IPS-20b (cell line): ENCODE results near the gene C17orf114.

Experiments used
- H3K27ac ChIP-seq: one replicate; pipeline ENCODE4 v1.5.1; 2013; ENCODE audit warnings: low read length
- H3K27me3 ChIP-seq: 2 replicates; pipeline ENCODE4 v1.6.1; 2013; ENCODE audit warnings: mild to moderate bottlenecking, low read length, inconsistent platforms; ENCODE audit not compliant: insufficient read depth
- H3K36me3 ChIP-seq: 2 replicates; pipeline ENCODE4 v1.6.1; 2013; ENCODE audit warnings: low read depth, mild to moderate bottlenecking, inconsistent platforms, low read length, moderate library complexity; ENCODE audit not compliant: insufficient read depth
- H3K4me1 ChIP-seq: 2 replicates; pipeline ENCODE4 v1.6.1; 2013; ENCODE audit warnings: mild to moderate bottlenecking, control low read depth, inconsistent platforms, low read length, moderate library complexity; ENCODE audit not compliant: insufficient read depth
- H3K4me3 ChIP-seq: 2 replicates; pipeline ENCODE4 v1.5.1; 2013; ENCODE audit warnings: mild to moderate bottlenecking, low read length, inconsistent platforms
- H3K9ac ChIP-seq: 2 replicates; pipeline ENCODE4 v1.6.1; 2013; ENCODE audit warnings: low read depth, mild to moderate bottlenecking, inconsistent platforms, low read length, moderate library complexity
- H3K9me3 ChIP-seq: 2 replicates; pipeline ENCODE4 v1.6.1; 2013; ENCODE audit warnings: mild to moderate bottlenecking, low read depth, low read length, inconsistent platforms; ENCODE audit not compliant: insufficient read depth

Gene C17orf114

GRCh38 chr17:4818276-4818675 lies 16.1 kb upstream of the C17orf114 start:
- H3K27ac ChIP-seq, result no peak overlapping the region
- H3K4me3 ChIP-seq, result no peak overlapping the region
- no peaks in the 10 kb centered on the region for H3K4me1 ChIP-seq
- peaks cover 55% of the 10 kb centered on the region for H3K36me3 ChIP-seq
- no peaks in the 10 kb centered on the region for H3K9me3 ChIP-seq
- no peak overlapping the region for H3K9ac ChIP-seq
- no peaks in the 10 kb centered on the region for H3K27me3 ChIP-seq

GRCh38 chr17:4816826-4817225 lies 14.7 kb upstream of the C17orf114 start:
- Histone ChIP-seq H3K36me3 (peaks cover 49% of the 10 kb centered on the region), H3K4me3 (no peak overlapping the region), H3K4me1 (no peaks in the 10 kb centered on the region), H3K9me3 (no peaks in the 10 kb centered on the region), H3K27me3 (no peaks in the 10 kb centered on the region), H3K27ac (no peak overlapping the region), H3K9ac (no peak overlapping the region)

- H3K9ac ChIP-seq, result no peak overlapping the region
- H3K9me3 ChIP-seq, result no peaks in the 10 kb centered on the region
- H3K36me3 ChIP-seq, result peaks cover 55% of the 10 kb centered on the region
- no peaks in the 10 kb centered on the region for H3K27me3 ChIP-seq
- no peaks in the 10 kb centered on the region for H3K4me1 ChIP-seq
- no peak overlapping the region for H3K4me3 ChIP-seq
- no peak overlapping the region for H3K27ac ChIP-seq
These were observed 13.0 kb upstream of the C17orf114 start for GRCh38 chr17:4815043-4815675.

GRCh38 chr17:4812690-4813089 lies 10.6 kb upstream of the C17orf114 start:
- Histone ChIP-seq H3K9ac (no peak overlapping the region), H3K4me3 (no peak overlapping the region), H3K27ac (no peak overlapping the region), H3K36me3 (peaks cover 54% of the 10 kb centered on the region), H3K4me1 (no peaks in the 10 kb centered on the region), H3K9me3 (no peaks in the 10 kb centered on the region), H3K27me3 (no peaks in the 10 kb centered on the region)

GRCh38 chr17:4811471-4811870 lies 9.3 kb upstream of the C17orf114 start:
- Histone ChIP-seq H3K36me3 (peaks cover 43% of the 10 kb centered on the region), H3K9ac (no peak overlapping the region), H3K27me3 (no peaks in the 10 kb centered on the region), H3K4me1 (no peaks in the 10 kb centered on the region), H3K9me3 (no peaks in the 10 kb centered on the region), H3K4me3 (no peak overlapping the region), H3K27ac (no peak overlapping the region)

- Histone ChIP-seq H3K36me3 (peaks cover 36% of the 10 kb centered on the region), H3K27me3 (no peaks in the 10 kb centered on the region; the same call in 1 of the 2 replicates), H3K4me1 (peaks cover 4% of the 10 kb centered on the region; the same call in 1 of the 2 replicates), H3K4me3 (no peak overlapping the region), H3K27ac (no peak overlapping the region), H3K9ac (no peak overlapping the region), H3K9me3 (no peaks in the 10 kb centered on the region)
These were observed 8.7 kb upstream of the C17orf114 start for GRCh38 chr17:4810696-4811290.

- peaks cover 29% of the 10 kb centered on the region for H3K36me3 ChIP-seq
- peaks cover 4% of the 10 kb centered on the region; the same call in 1 of the 2 replicates for H3K4me1 ChIP-seq
- H3K4me3 ChIP-seq, result no peak overlapping the region
- H3K9ac ChIP-seq, result no peak overlapping the region; the same call in 1 of the 2 replicates
- no peaks in the 10 kb centered on the region; the same call in 1 of the 2 replicates for H3K27me3 ChIP-seq
- H3K27ac ChIP-seq, result no peak overlapping the region
- H3K9me3 ChIP-seq, result no peaks in the 10 kb centered on the region
These were observed 6.2 kb upstream of the C17orf114 start for GRCh38 chr17:4808378-4808767.

- Histone ChIP-seq H3K9ac (peak overlapping the region; percentile 69; the same call in 1 of the 2 replicates), H3K27me3 (no peaks in the 10 kb centered on the region; the same call in 1 of the 2 replicates), H3K36me3 (peaks cover 29% of the 10 kb centered on the region), H3K4me1 (peaks cover 4% of the 10 kb centered on the region; the same call in 1 of the 2 replicates), H3K27ac (no peak overlapping the region), H3K9me3 (no peaks in the 10 kb centered on the region), H3K4me3 (peak overlapping the region; percentile 77)
These were observed 5.7 kb upstream of the C17orf114 start for GRCh38 chr17:4807605-4808377.

GRCh38 chr17:4806777-4807604 lies 4.9 kb upstream of the C17orf114 start, which contains the start of gene PLD2:
PLD2 (plus strand) TSS chr17:4807152; CDS start chr17:4807773, 621 bp downstream.
- Histone ChIP-seq H3K36me3 (peaks cover 29% of the 10 kb centered on the region), H3K4me3 (peak within 1 kb of the TSS; percentile 77), H3K9me3 (no peaks in the 10 kb centered on the region), H3K9ac (peak within 1 kb of the TSS; percentile 69), H3K27me3 (no peaks in the 10 kb centered on the region; the same call in 1 of the 2 replicates), H3K27ac (no peak within 1 kb of the TSS), H3K4me1 (peaks cover 4% of the 10 kb centered on the region; the same call in 1 of the 2 replicates)

- no peaks in the 10 kb centered on the region for H3K9me3 ChIP-seq
- peaks cover 4% of the 10 kb centered on the region; the same call in 1 of the 2 replicates for H3K4me1 ChIP-seq
- peak overlapping the region; percentile 49; the same call in 1 of the 2 replicates for H3K9ac ChIP-seq
- H3K4me3 ChIP-seq, result peak overlapping the region; percentile 77
- H3K27me3 ChIP-seq, result no peaks in the 10 kb centered on the region; the same call in 1 of the 2 replicates
- peaks cover 26% of the 10 kb centered on the region for H3K36me3 ChIP-seq
- no peak overlapping the region for H3K27ac ChIP-seq
These were observed 4.3 kb upstream of the C17orf114 start for GRCh38 chr17:4806456-4806776.
